Neural progenitor cell (in vitro differentiated cells): ENCODE results near the gene STIM1. TPM values are rescaled to one million over a fixed set of nuclear protein-coding genes. Genes with fewer than 3 reads are reported as not detected.

Experiments used
- DNase-seq: peaks from one replicate; pipeline ENCODE4 v3.0.0-alpha.2; 2016; ENCODE audit warnings: low spot score
- H2AFZ ChIP-seq: fragments of 200-600 bp; sonication (generic); replicated peaks from 2 replicates; pipeline ENCODE4 v1.6.1; 2016; ENCODE audit warnings: antibody characterized with exemption
- H3F3A ChIP-seq: fragments of 200-600 bp; sonication (generic); 2 replicates; pipeline ENCODE4 v1.6.1; 2016; ENCODE audit warnings: antibody characterized with exemption, low read depth
- H3K27ac ChIP-seq: fragments of 200-600 bp; sonication (generic); 2 replicates; pipeline ENCODE4 v1.5.1; 2016; ENCODE audit warnings: mild to moderate bottlenecking
- H3K27me3 ChIP-seq: fragments of 200-600 bp; sonication (generic); 2 replicates; pipeline ENCODE4 v1.6.1; 2016; ENCODE audit warnings: mild to moderate bottlenecking, moderate library complexity
- H3K36me3 ChIP-seq: fragments of 200-600 bp; sonication (generic); 2 replicates; pipeline ENCODE4 v1.5.1; 2016
- H3K4me1 ChIP-seq: fragments of 200-600 bp; sonication (generic); 2 replicates; pipeline ENCODE4 v1.6.1; 2016; ENCODE audit warnings: mixed run types
- H3K4me2 ChIP-seq: fragments of 200-600 bp; sonication (generic); 2 replicates; pipeline ENCODE4 v1.6.1; 2016
- H3K4me3 ChIP-seq: fragments of 200-600 bp; sonication (generic); 2 replicates; pipeline ENCODE4 v1.5.1; 2016
- H3K79me2 ChIP-seq: fragments of 200-600 bp; sonication (generic); 2 replicates; pipeline ENCODE4 v1.6.1; 2016; ENCODE audit warnings: low read depth
- H3K9ac ChIP-seq: fragments of 200-600 bp; sonication (generic); 2 replicates; pipeline ENCODE4 v1.6.1; 2016
- H3K9me3 ChIP-seq: fragments of 200-600 bp; sonication (generic); 2 replicates; pipeline ENCODE4 v1.5.1; 2016; ENCODE audit warnings: low read depth
- H4K20me1 ChIP-seq: fragments of 200-600 bp; sonication (generic); 2 replicates; pipeline ENCODE4 v1.6.1; 2016; ENCODE audit warnings: low read depth
- H3K27ac Mint-ChIP-seq: 3 replicates; pipeline ENCODE4 v1.8.0; 2021; ENCODE audit warnings: mixed read lengths
- H3K27me3 Mint-ChIP-seq: 2 replicates; pipeline ENCODE4 v1.8.0; 2022; ENCODE audit warnings: low read depth, mild to moderate bottlenecking, inconsistent platforms, moderate library complexity, mixed read lengths; ENCODE audit not compliant: insufficient read depth
- H3K36me3 Mint-ChIP-seq: 3 replicates; pipeline ENCODE4 v1.8.0; 2021; ENCODE audit warnings: mixed read lengths
- H3K4me1 Mint-ChIP-seq: 3 replicates; pipeline ENCODE4 v1.8.0; 2021; ENCODE audit warnings: mixed read lengths
- H3K4me3 Mint-ChIP-seq: 3 replicates; pipeline ENCODE4 v1.8.0; 2021; ENCODE audit warnings: mild to moderate bottlenecking, moderate library complexity, mixed read lengths
- H3K9me3 Mint-ChIP-seq: 3 replicates; pipeline ENCODE4 v1.8.0; 2020; ENCODE audit warnings: mixed read lengths
- CTCF ChIP-seq: fragments of 200-600 bp; sonication (generic); IDR thresholded peaks from 2 replicates; pipeline ENCODE4 v1.5.1; 2017; ENCODE audit warnings: antibody characterized with exemption, mild to moderate bottlenecking
- EZH2 ChIP-seq: fragments of 200-600 bp; sonication (generic); IDR thresholded peaks from 2 replicates; pipeline ENCODE4 v1.6.1; 2017; ENCODE audit warnings: antibody characterized with exemption, mild to moderate bottlenecking, moderate library complexity
- EZH2phosphoT487 ChIP-seq: fragments of 200-600 bp; sonication (generic); IDR thresholded peaks from 2 replicates; pipeline ENCODE4 v1.6.1; 2017; ENCODE audit warnings: antibody characterized with exemption
- total RNA-seq: library from RNA; depleted of rRNA; stranded (reverse); fragments of >200 nt; gene quantifications from 2 replicates; pipeline ENCODE4 v1.2.3, GENCODE V29; 2015; ENCODE audit warnings: low replicate concordance

Gene STIM1
- total RNA-seq, 1 donor from 2014 or later, result 18.9 TPM

GRCh38 chr11:3823762-3824506, 31.5 kb upstream of the STIM1 start:
- H3K27me3 Mint-ChIP-seq, result no peaks in the 10 kb centered on the region
- Histone ChIP-seq H3K27ac (no peak overlapping the region), H3K9ac (no peak overlapping the region), H3K9me3 (no peaks in the 10 kb centered on the region), H3K4me3 (no peak overlapping the region), H3K36me3 (no peaks in the 10 kb centered on the region), H3K4me1 (peaks cover 19% of the 10 kb centered on the region), H4K20me1 (peaks cover 5% of the 10 kb centered on the region), H3K27me3 (no peaks in the 10 kb centered on the region), H3K4me2 (no peak overlapping the region), H2AFZ (no peak overlapping the region), H3F3A (peaks cover 14% of the 10 kb centered on the region), H3K79me2 (no peaks in the 10 kb centered on the region)
- H3K36me3 Mint-ChIP-seq, result peaks cover 35% of the 10 kb centered on the region
- no peaks in the 10 kb centered on the region for H3K9me3 Mint-ChIP-seq
- H3K4me1 Mint-ChIP-seq, result peaks cover 7% of the 10 kb centered on the region
- TF ChIP-seq CTCF (no peak), EZH2 (no peak)
- no peak overlapping the region for H3K4me3 Mint-ChIP-seq
- no peak overlapping the region for H3K27ac Mint-ChIP-seq
- DNase-seq, result no peak

- peaks cover 35% of the 10 kb centered on the region for H3K36me3 Mint-ChIP-seq
- H3K9me3 Mint-ChIP-seq, result no peaks in the 10 kb centered on the region
- Histone ChIP-seq H3K4me2 (no peak overlapping the region), H3K36me3 (no peaks in the 10 kb centered on the region), H3K27me3 (no peaks in the 10 kb centered on the region), H3K79me2 (no peaks in the 10 kb centered on the region), H3K9me3 (no peaks in the 10 kb centered on the region), H2AFZ (no peak overlapping the region), H3F3A (peaks cover 14% of the 10 kb centered on the region), H3K4me1 (peaks cover 19% of the 10 kb centered on the region), H3K4me3 (no peak overlapping the region), H3K27ac (no peak overlapping the region), H4K20me1 (peaks cover 5% of the 10 kb centered on the region), H3K9ac (no peak overlapping the region)
- peak overlapping the region; percentile 34 for H3K27ac Mint-ChIP-seq
- H3K27me3 Mint-ChIP-seq, result no peaks in the 10 kb centered on the region
- H3K4me1 Mint-ChIP-seq, result peaks cover 7% of the 10 kb centered on the region
- DNase-seq, result peak; percentile 81
- TF ChIP-seq CTCF (peak; percentile 73), EZH2phosphoT487 (no peak)
- H3K4me3 Mint-ChIP-seq, result no peak overlapping the region
Measured at GRCh38 chr11:3824714-3825472, 30.6 kb upstream of the STIM1 start.

GRCh38 chr11:3825473-3826154, 29.9 kb upstream of the STIM1 start:
- Histone ChIP-seq H4K20me1 (peaks cover 5% of the 10 kb centered on the region), H3K36me3 (no peaks in the 10 kb centered on the region), H3K9me3 (no peaks in the 10 kb centered on the region), H3K27me3 (no peaks in the 10 kb centered on the region), H3K79me2 (no peaks in the 10 kb centered on the region), H3K27ac (no peak overlapping the region), H3F3A (peaks cover 14% of the 10 kb centered on the region), H2AFZ (no peak overlapping the region), H3K4me3 (no peak overlapping the region), H3K4me1 (peaks cover 19% of the 10 kb centered on the region), H3K4me2 (no peak overlapping the region), H3K9ac (no peak overlapping the region)
- TF ChIP-seq EZH2, result no peak
- TF ChIP-seq EZH2phosphoT487, result no peak
- TF ChIP-seq CTCF, result no peak
- peaks cover 38% of the 10 kb centered on the region for H3K36me3 Mint-ChIP-seq
- no peak overlapping the region for H3K27ac Mint-ChIP-seq
- H3K4me1 Mint-ChIP-seq, result peaks cover 7% of the 10 kb centered on the region
- no peak overlapping the region for H3K4me3 Mint-ChIP-seq
- no peak for DNase-seq
- H3K27me3 Mint-ChIP-seq, result no peaks in the 10 kb centered on the region
- no peaks in the 10 kb centered on the region for H3K9me3 Mint-ChIP-seq
